HG02943 (cell line): ENCODE measurements around the gene ACSL6.

Experiments
- ATAC-seq: cut with Tn5 transposase; IDR thresholded peaks from one replicate; pipeline ENCODE4 v1.9.1; 2021; ENCODE audit warnings: mild to moderate bottlenecking, low read depth, moderate library complexity; ENCODE audit not compliant: unreplicated experiment

ACSL6 gene

GRCh38 chr5:132001647-132002561 lies 9.6 kb downstream of the ACSL6 start:
- ATAC-seq: no peak

- ATAC-seq: no peak
Measured at GRCh38 chr5:132000677-132001453, 10.6 kb downstream of the ACSL6 start.

- no peak for ATAC-seq
Measured at GRCh38 chr5:132000241-132000490, 11.3 kb downstream of the ACSL6 start.

GRCh38 chr5:131999441-132000240 lies 11.8 kb downstream of the ACSL6 start:
- no peak for ATAC-seq

- ATAC-seq: no peak
Measured at GRCh38 chr5:131999041-131999440, 12.4 kb downstream of the ACSL6 start.

- no peak for ATAC-seq
Measured at GRCh38 chr5:131998431-131999040, 12.9 kb downstream of the ACSL6 start.

GRCh38 chr5:131997727-131998117 lies 13.7 kb downstream of the ACSL6 start:
- ATAC-seq: no peak

- ATAC-seq: no peak
Measured at GRCh38 chr5:131997026-131997726, 14.3 kb downstream of the ACSL6 start.

GRCh38 chr5:131996210-131997025 lies 15.0 kb downstream of the ACSL6 start:
- no peak for ATAC-seq

GRCh38 chr5:131994533-131995226 lies 16.8 kb downstream of the ACSL6 start:
- ATAC-seq: no peak

GRCh38 chr5:131994090-131994489 lies 17.4 kb downstream of the ACSL6 start:
- ATAC-seq: no peak

GRCh38 chr5:131993676-131994075 lies 17.8 kb downstream of the ACSL6 start:
- no peak for ATAC-seq

- no peak for ATAC-seq
Measured at GRCh38 chr5:131992370-131992769, 19.1 kb downstream of the ACSL6 start.

- no peak for ATAC-seq
Measured at GRCh38 chr5:131991593-131992324, 19.7 kb downstream of the ACSL6 start.

- ATAC-seq: no peak
Measured at GRCh38 chr5:131990716-131991115, 20.7 kb downstream of the ACSL6 start.

- no peak for ATAC-seq
Measured at GRCh38 chr5:131988601-131989000, 22.9 kb downstream of the ACSL6 start.

GRCh38 chr5:131987251-131987650 lies 24.2 kb downstream of the ACSL6 start:
- no peak for ATAC-seq
